Measurements from ENCODE around the gene MED29. TPM values are rescaled to one million over a fixed set of nuclear protein-coding genes. Genes with fewer than 3 reads are reported as not detected.

The MED29 gene
- total and polyA plus RNA-seq, 2 of the 13 experiments (the other 11 are each of a cell fraction or from before 2014, with no cell fraction given), result 14.0 to 19.7 TPM

DNA sequence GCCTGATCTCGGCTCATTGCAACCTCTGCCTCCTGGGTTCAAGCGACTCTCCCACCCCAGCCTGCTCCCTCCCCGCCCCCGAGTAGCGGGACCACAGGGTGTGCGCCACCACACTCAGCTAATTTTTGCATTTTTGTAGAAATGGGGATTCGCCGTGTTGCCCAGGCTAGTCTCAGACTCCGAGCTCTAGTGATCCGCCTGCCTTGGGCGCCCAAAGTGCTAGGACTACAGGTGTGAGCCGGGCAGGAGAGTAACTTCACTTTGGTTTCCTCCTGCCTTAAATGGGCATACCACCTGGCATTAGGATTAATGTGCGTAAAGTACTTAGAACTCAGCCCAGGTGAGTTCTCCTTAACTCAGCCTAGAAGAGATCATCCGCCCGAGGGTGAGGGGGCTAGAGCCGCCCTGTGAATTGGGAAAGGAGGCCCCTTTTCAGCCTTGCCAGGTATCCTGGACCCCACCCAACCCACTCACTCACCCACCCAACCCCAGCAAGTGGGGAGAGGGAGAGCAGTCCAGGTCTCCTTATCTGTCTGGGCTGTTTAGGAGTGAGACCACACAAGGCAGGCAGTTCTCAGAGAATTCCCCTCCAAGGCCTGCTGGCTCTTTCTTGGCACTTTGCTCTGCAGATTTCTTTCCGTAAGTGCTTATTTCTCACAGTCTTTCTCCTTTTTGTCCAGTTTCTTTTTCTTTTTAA is 14.2 kb downstream of the MED29 start:
- H3K79me2 ChIP-seq (ENCODE audit: insufficient read depth, low read length), result peaks cover 28% of the 10 kb centered on the region
- H3K9me3 ChIP-seq (ENCODE audit: low read length), result no peaks in the 10 kb centered on the region
- in situ Hi-C loops (cut with HindIII; ENCODE audit: extremely low pct_ligation_motif_present, low pct_unique_long_range_greater_than_20kb) (no loop called here), intact Hi-C loops (cut with micrococcal nuclease; ENCODE audit: unreplicated experiment) (no loop called here)
- 97% methylated on average over 17 of the region's 17 CpGs for WGBS (ENCODE audit: low lambda C conversion rate)
- H3K4me2 ChIP-seq (ENCODE audit: low read depth, low read length), result no peak overlapping the region; the same call in 1 of the 2 replicates
- TF ChIP-seq ZNF614 (CRISPR knock-in tag; IDR thresholded peaks at IDR 0.05; ENCODE audit: borderline replicate concordance), result no peak
- TF ChIP-seq PAWR (CRISPR knock-in tag; IDR thresholded peaks at IDR 0.05; ENCODE audit: borderline replicate concordance), result no peak
- no peak for TF ChIP-seq ATAD3A (CRISPR knock-in tag; IDR thresholded peaks at IDR 0.05)
- no peak for TF ChIP-seq TEAD3 (CRISPR knock-in tag; optimal IDR thresholded peaks at IDR 0.05; ENCODE audit: borderline replicate concordance)
- TF ChIP-seq SMAD9 (CRISPR knock-in tag; IDR thresholded peaks at IDR 0.05), result no peak
- no peak for TF ChIP-seq HOXA3 (CRISPR knock-in tag; IDR thresholded peaks at IDR 0.05)
- TF ChIP-seq ZEB1 (IDR thresholded peaks at IDR 0.05; ENCODE audit: insufficient replicate concordance, low read depth), result no peak
- TF ChIP-seq, protein P1, sequence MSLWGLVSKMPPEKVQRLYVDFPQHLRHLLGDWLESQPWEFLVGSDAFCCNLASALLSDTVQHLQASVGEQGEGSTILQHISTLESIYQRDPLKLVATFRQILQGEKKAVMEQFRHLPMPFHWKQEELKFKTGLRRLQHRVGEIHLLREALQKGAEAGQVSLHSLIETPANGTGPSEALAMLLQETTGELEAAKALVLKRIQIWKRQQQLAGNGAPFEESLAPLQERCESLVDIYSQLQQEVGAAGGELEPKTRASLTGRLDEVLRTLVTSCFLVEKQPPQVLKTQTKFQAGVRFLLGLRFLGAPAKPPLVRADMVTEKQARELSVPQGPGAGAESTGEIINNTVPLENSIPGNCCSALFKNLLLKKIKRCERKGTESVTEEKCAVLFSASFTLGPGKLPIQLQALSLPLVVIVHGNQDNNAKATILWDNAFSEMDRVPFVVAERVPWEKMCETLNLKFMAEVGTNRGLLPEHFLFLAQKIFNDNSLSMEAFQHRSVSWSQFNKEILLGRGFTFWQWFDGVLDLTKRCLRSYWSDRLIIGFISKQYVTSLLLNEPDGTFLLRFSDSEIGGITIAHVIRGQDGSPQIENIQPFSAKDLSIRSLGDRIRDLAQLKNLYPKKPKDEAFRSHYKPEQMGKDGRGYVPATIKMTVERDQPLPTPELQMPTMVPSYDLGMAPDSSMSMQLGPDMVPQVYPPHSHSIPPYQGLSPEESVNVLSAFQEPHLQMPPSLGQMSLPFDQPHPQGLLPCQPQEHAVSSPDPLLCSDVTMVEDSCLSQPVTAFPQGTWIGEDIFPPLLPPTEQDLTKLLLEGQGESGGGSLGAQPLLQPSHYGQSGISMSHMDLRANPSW (CRISPR knock-in tag; IDR thresholded peaks at IDR 0.05; ENCODE audit: borderline replicate concordance), result no peak
- TF ChIP-seq, protein P2, sequence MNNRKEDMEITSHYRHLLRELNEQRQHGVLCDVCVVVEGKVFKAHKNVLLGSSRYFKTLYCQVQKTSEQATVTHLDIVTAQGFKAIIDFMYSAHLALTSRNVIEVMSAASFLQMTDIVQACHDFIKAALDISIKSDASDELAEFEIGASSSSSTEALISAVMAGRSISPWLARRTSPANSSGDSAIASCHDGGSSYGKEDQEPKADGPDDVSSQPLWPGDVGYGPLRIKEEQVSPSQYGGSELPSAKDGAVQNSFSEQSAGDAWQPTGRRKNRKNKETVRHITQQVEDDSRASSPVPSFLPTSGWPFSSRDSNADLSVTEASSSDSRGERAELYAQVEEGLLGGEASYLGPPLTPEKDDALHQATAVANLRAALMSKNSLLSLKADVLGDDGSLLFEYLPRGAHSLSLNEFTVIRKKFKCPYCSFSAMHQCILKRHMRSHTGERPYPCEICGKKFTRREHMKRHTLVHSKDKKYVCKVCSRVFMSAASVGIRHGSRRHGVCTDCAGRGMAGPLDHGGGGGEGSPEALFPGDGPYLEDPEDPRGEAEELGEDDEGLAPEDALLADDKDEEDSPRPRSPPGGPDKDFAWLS (CRISPR knock-in tag; IDR thresholded peaks at IDR 0.05; ENCODE audit: borderline replicate concordance), result no peak
- TF ChIP-seq ISL2 (CRISPR knock-in tag; IDR thresholded peaks at IDR 0.05), result no peak
- TF ChIP-seq, protein P3, sequence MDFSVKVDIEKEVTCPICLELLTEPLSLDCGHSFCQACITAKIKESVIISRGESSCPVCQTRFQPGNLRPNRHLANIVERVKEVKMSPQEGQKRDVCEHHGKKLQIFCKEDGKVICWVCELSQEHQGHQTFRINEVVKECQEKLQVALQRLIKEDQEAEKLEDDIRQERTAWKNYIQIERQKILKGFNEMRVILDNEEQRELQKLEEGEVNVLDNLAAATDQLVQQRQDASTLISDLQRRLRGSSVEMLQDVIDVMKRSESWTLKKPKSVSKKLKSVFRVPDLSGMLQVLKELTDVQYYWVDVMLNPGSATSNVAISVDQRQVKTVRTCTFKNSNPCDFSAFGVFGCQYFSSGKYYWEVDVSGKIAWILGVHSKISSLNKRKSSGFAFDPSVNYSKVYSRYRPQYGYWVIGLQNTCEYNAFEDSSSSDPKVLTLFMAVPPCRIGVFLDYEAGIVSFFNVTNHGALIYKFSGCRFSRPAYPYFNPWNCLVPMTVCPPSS (IDR thresholded peaks at IDR 0.05), result no peak
- no peak for TF ChIP-seq JUND (CRISPR knock-in tag; IDR thresholded peaks at IDR 0.05)
- TF ChIP-seq NFRKB (IDR thresholded peaks at IDR 0.05), result no peak
- TF ChIP-seq ZBTB20 (CRISPR knock-in tag; IDR thresholded peaks at IDR 0.05; ENCODE audit: borderline replicate concordance, low read depth), result no peak
- TF ChIP-seq SMYD3 (CRISPR knock-in tag; IDR thresholded peaks at IDR 0.05), result no peak
- no peak for TF ChIP-seq NFKBIZ (CRISPR knock-in tag; IDR thresholded peaks at IDR 0.05)
- peaks cover 0 to 3% of the 10 kb centered on the region in 2 experiments; a peak in 1 of 5 replicates for H3K36me3 ChIP-seq (replicated peaks in 1 of 2; ENCODE audit: control insufficient read depth in 1 of 2, insufficient read depth in 2 of 2, low read length in 2 of 2)
- peaks cover 20% of the 10 kb centered on the region; the same call in 1 of the 2 replicates for H4K20me1 ChIP-seq (ENCODE audit: insufficient read depth, low read length)
- BruUV-seq (replicated peaks), result no TSS peak
- no peak for FAIRE-seq
- no peak for ATAC-seq
- no peaks in the 10 kb centered on the region; a peak in 1 of 5 replicates for H3K27me3 ChIP-seq (ENCODE audit: control insufficient read depth in 1 of 2, insufficient read depth in 2 of 2, low read length in 2 of 2)
- DNase-seq (ENCODE audit: low spot score), result no peak
- no peak overlapping the region for H3K27ac ChIP-seq (ENCODE audit: extremely low read length, insufficient read depth, low read length)
- H3K4me1 ChIP-seq (ENCODE audit: insufficient read depth, low read length), result peaks cover 57% of the 10 kb centered on the region
- no peak overlapping the region for H3K9ac ChIP-seq (ENCODE audit: insufficient read depth, low read depth, low read length)
- POLR2A ChIA-PET, result interaction anchor here (0.6 to 5.8 kb wide), 7 partner anchors 8 to 565 kb away, joined by 3 to 117 read pairs (median 5); partner anchors contain the start of genes MED29, PAF1, PSMC4 and RPS16
- no peak overlapping the region for H3K4me3 ChIP-seq (replicated peaks in 1 of 3; ENCODE audit: insufficient read depth in 1 of 3, low read depth in 2 of 3, low read length in 3 of 3)
- no peak overlapping the region for H2AFZ ChIP-seq (ENCODE audit: low read length)
- CTCF ChIA-PET (ENCODE audit: low intra/inter-chr PET ratio, low total read pairs), result no interaction called here

Data from HepG2 (cell line).